H1 (cell line): Measurements from ENCODE around the gene ZNF280C.

Experiments used
- CTCF ChIP-seq, 3 experiments: IDR thresholded peaks; 1 replicate in 2 of 3; 2 replicates in 1 of 3; pipeline versions ENCODE4 v1.5.1 to v1.6.1; 2011; ENCODE audit warnings: low read length in 3 of 3, mild to moderate bottlenecking in 3 of 3, inconsistent platforms in 2 of 3, low read depth in 1 of 3, moderate library complexity in 1 of 3; ENCODE audit not compliant: insufficient read depth in 1 of 3; ENCODE audit errors: control extremely low read depth in 1 of 3
- POLR2A ChIP-seq, 2 experiments: IDR thresholded peaks; 1 replicate in 1 of 2; 2 replicates in 1 of 2; pipeline ENCODE4 v1.6.1; 2011; ENCODE audit warnings: low read depth in 2 of 2, low read length in 2 of 2, mild to moderate bottlenecking in 2 of 2; ENCODE audit errors: control extremely low read depth in 1 of 2
- RAD21 ChIP-seq, 2 experiments: IDR thresholded peaks in 1 of 2; conservative IDR thresholded peaks in 1 of 2; 2 replicates each; pipeline ENCODE4 v1.6.1; 2011; ENCODE audit warnings: low read depth in 2 of 2, low read length in 2 of 2, improper control_type of control experiment in 1 of 2, inconsistent platforms in 1 of 2, mild to moderate bottlenecking in 1 of 2, moderate library complexity in 1 of 2

DNA sequence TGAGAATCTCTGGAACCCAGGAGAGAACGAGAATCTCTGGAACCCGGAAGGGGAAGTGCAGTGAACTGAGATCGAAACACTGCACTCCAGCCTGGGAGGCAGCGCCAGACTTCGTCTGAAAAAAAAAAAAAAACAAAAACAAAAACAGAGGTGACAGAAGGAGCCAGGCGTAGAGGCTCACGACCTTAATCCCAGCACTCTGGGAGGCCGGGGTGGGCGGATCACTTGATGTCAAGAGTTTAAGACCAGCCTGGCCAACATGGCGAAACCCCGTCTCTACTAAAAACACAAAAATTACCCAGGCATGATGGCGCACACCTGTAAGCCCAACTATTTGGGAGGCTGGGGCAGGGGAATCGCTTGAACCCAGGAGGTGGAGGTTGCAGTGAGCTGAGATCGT is 17.0 kb downstream of the ZNF280C start:
- TF ChIP-seq RAD21 (IDR thresholded peaks at IDR 0.05 in 1 of 2, conservative IDR thresholded peaks at IDR 0.05 in 1 of 2; ENCODE audit: low read depth in 2 of 2, low read length in 2 of 2), result no peak
- TF ChIP-seq CTCF (IDR thresholded peaks at IDR 0.05; ENCODE audit: control extremely low read depth in 1 of 3, insufficient read depth in 1 of 3, low read depth in 1 of 3, low read length in 3 of 3), result no peak
- TF ChIP-seq POLR2A (IDR thresholded peaks at IDR 0.05; ENCODE audit: control extremely low read depth in 1 of 2, low read depth in 2 of 2, low read length in 2 of 2), result no peak
